ENCODE measurements around the gene PMIS2.

Gene PMIS2

GRCh38 chr19:35633727-35634440, 47.9 kb downstream of the PMIS2 start:
- no peak for DNase-seq

GRCh38 chr19:35636651-35637050, 50.7 kb downstream of the PMIS2 start:
- DNase-seq: no peak

Measured in COR-L47 (cell line).